Thoracic aorta endothelial cell (primary cell): ENCODE data around the gene C1orf141. TPM values are rescaled to one million over a fixed set of nuclear protein-coding genes. Genes with fewer than 3 reads are reported as not detected.

Source experiments
- small RNA-seq: library from RNA; depleted of rRNA; stranded (forward); fragments of <200 nt; gene quantifications from one replicate; pipeline ENCODE3, GENCODE V24; 2012
- total RNA-seq: library from RNA; depleted of rRNA; stranded (reverse); fragments of >200 nt; gene quantifications from 2 replicates; pipeline ENCODE4 v1.2.3, GENCODE V29; 2012

The C1orf141 gene
- not detected in 2 replicates for total RNA-seq

DNA sequence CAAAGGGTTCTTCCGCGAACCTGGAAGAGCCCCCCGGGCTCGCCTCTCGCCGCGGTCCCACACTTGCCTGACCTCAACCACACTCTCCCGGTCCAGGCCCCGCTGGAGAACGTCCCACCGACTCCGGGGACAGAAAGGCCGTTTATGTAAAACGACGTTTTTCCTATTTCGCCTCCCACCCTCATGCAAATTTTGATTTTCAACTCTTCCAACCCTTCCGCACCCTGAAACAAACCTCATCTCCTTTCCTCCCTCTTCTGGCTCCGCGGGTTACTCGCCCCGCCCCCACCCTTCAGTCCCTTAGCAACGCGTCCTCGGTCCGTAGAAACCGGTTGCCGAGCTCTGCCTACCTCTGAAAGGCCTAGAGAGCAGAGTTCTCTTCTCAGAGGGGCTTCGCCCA is at the start of gene C1orf141:
Gene C1orf141 (minus strand): TSS at position 276 of the 400 bp plus-strand sequence. CDS start 7,730 bp downstream, outside the sequence.

GRCh38 chr1:67166196-67166595 is 31.4 kb upstream of the C1orf141 start, which contains the start of gene IL23R:
IL23R (plus strand) TSS chr1:67166454; CDS start chr1:67168121, 1,667 bp downstream.

GRCh38 chr1:67053785-67054772 is 80.7 kb downstream of the C1orf141 start, which contains the start of gene SLC35D1:
SLC35D1 (minus strand) TSS chr1:67054148; CDS start chr1:67054013, 135 bp downstream.

Small RNAs within 50 kb of the gene (small RNA-seq; reads per million reads assigned to genes)
- gene RF00322: not detected

Other genes with a start within 250 kb of the C1orf141 start
- 2.1 and 2.2 TPM in 2 replicates for gene DNAI4, start 210.1 kb downstream of the C1orf141 start, total RNA-seq
- 54.0 and 58.8 TPM in 2 replicates for gene MIER1, start 210.0 kb downstream of the C1orf141 start, total RNA-seq
- gene SLC35D1, start 80.8 kb downstream of the C1orf141 start, total RNA-seq: 7.7 and 8.2 TPM in 2 replicates
- not detected in 2 replicates for gene IL23R, start 31.5 kb upstream of the C1orf141 start, total RNA-seq
- gene IL12RB2, start 172.9 kb upstream of the C1orf141 start, total RNA-seq: not detected in 2 replicates